ENCODE measurements around the gene JCHAIN.

The JCHAIN gene

DNA sequence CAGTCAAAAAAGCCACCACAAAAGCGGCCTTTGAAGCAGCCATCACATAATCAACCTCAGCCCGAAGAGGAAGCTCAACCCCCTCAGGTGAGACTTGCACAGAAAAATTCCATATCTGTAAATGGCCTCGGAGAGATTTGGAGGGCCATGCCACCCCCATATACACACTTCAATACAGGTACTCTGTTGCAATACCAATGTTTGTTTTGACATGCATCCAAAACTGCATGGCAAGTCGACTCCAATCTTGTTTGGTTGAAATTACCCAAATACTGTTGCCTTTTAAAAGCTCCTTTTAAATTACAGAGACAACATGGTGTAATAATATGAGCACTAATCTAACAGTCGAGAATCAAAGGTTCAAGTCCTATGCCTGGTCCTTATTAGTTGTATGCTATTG is 31.8 kb downstream of the JCHAIN start:
- no peak for DNase-seq

DNA sequence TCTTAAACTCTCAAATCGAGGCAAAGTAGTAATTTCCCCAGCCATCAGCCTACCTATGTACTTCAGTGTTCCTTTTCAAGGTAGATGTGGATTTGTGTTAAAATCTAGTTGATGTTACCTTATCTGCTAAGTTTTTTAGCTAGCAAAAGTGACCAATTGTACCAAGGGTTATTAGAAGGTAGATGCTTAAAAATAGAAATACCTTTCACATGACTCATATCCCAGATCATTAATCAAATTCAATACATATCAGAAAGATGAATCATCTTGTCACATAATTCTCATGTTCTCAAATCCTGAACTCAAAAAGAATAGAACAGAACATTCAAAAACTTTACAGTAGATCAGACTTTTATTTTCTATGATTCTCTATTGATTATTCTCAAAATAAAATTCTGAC is 34.3 kb downstream of the JCHAIN start:
- DNase-seq = peak; percentile 64

DNA sequence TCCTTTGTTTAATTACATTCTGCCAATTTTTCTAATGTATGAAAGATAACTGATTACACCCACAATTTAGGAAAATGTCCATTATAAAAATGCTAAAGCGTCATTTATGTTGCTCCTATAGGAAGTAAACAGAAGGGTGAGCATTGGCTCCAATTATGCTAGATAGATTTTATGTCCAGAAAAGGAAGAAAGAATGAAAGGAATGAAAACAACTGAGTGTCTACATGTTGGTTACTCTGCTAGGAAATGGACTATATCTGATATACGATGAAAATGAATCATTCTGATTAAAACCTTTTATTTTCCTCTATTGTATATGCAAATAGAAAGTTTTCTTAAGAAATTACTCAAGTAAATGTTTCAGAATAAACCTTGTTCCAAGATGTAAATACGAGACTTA is 36.1 kb downstream of the JCHAIN start:
- peak; percentile 23 for DNase-seq

DNA sequence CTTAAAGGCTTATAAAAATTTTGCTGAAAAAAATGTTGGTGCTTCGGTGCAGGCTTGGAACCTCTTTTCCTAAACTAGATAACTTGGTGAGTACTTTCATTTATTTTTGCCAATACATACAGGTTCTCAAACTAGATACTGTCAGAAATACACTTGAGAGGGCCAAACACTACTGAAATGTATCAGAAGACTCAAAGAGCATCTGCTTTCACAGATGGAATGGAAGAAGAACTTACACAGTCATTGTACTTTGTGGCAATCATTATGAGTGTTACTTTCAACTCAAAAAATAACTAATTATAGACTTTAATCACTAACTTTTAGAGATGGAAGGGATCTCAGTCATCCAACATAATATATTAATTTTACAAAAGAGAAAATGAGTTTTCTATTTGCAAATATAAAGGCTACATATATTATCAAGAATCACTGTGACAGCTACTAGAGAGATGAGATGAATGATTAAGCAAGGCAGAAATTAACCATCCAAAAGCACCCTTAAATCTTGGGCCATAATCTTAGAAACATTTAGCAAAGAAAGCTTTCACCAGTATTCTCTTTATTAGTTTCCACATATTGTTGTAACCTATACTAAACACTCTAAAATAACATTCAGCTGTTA is 36.7 kb downstream of the JCHAIN start:
- DNase-seq = no peak

DNA sequence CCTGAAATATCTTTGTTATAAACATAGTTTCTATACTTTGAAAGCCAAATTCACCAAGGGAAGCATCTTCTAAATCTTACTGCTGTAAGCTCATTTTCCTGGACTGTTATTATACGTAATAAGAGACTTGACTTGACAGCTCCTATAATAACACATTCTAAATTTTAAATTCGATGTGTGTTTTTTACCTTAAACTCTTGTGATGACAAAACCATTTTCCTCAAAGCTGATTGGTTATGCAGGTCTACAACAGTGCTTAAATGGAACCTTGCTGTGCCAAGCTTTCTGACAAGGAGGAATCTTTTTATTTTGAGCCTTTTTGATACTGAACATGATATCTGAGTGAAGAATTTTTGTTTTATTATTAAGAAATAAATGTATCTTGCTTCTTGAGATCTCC is 37.9 kb downstream of the JCHAIN start, which contains the start of gene ENAM:
ENAM (plus strand) TSS at position 301 of the 400 bp plus-strand sequence. CDS start 757 bp downstream, outside the sequence.
- no peak for DNase-seq

DNA sequence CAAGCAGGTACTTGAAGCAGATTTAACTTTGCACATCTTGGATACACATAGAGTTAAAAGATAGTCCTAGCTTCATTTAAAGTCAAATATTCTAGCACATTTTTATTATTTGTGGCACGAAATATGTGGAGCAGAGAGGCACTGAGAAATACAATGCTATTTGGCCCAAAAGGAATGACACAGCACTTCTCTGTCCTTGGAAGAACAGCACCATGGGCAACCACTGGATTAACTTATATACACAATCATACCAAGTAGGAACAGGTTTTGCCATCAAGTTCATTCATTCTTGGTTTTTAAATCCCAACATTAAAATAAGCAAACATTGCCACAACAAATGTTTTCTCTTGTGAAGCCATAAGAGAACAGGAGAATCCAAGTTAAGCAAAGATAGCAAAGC is 38.7 kb downstream of the JCHAIN start:
- no peak for DNase-seq

DNA sequence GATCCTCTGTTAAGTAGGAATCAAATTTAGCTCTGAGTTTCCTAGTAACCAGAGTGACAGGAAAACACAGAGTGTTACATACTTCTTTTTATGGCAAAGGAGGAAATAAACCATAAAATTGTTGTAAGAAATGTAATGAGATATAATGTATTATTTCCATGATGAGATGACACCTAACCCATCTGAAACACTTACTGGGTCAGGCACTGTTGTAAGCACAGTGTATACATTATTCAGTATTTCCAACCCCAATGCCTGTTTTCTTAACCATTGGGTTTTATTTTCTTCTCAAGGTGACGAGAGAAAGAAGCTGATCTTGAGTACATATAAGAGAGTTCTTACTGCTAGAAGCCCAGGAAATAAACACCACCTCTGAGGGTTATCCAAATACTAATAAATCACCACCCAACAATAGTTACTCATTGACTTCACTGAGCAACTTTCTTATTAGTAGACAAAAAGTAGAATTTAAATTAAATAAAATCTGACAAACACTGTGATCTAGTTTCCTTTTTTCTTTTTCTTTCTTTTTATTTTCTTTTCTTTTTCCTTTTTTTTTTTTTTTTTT is 42.0 kb downstream of the JCHAIN start:
- no peak for DNase-seq

DNA sequence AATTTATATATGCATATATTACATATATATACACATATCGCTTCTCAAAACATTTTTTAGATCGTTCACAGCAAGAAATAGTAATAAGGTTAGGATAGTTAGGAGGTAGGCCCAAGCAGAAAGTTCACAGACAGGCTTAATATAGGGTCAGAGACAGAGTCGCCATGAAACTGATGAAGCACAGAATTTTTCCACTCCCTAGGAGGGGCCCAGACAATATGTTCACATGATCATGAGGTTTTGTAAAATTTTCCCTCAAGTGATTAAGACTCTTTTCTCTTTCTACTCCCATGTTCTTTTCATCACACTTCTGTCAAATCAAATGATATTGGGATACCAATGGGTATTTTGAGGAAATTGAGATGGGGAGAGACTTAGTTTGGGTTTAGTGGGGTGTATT is 43.0 kb downstream of the JCHAIN start:
- no peak for DNase-seq

DNA sequence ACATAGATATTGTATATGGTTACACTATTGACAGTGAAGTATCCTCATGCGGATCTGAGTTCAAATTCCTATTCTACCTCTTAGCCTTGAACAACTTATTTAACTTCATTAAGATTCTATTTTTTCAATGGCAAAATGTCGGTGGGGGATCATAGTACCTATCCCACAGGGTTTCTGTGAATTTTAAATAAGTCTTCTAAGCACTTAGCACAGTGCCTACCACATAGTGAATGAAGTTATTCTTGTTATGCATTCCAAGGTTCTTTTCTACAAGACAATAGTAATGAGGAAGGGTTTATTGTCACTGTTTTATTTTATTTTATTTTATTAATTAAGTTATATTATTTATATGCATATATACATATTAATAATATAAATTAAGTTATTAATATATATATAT is 46.5 kb downstream of the JCHAIN start:
- DNase-seq = no peak

DNA sequence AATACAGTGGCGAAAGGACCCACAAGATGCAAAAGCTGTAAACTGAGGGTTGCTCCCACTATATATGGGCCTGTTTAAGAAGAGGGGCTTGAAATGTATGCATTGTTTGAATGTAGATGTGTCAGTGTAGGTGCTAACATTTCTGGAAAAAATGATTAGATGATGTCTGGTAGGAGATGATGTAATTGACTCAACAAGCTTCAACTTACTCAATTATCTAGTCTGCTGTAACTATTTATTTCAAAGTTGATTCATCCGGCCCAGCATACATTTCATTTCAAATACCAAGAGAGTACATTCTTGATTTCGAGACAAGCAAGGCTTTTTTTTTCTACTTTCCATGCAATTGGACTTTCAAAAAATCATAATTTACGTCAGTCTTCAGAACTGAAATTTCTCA is 47.0 kb downstream of the JCHAIN start:
- DNase-seq = no peak

DNA sequence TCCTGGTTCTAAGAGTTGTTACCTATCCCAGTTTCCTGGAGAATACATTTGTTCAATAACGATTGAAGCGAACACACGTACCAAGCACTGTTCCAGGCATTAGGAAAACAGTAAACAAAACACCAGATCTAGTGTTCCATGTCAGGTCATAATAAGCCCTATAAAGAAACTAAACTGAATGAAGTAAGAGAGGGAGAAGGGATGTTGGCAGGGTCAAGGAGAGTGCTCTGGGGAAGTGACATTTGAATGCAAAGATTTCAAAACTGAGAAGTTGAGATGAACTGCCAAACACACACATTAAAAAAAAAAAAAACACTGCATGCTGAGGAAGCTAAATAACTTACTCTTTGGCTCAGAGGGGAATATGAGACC is 52.1 kb downstream of the JCHAIN start:
- DNase-seq = no peak

DNA sequence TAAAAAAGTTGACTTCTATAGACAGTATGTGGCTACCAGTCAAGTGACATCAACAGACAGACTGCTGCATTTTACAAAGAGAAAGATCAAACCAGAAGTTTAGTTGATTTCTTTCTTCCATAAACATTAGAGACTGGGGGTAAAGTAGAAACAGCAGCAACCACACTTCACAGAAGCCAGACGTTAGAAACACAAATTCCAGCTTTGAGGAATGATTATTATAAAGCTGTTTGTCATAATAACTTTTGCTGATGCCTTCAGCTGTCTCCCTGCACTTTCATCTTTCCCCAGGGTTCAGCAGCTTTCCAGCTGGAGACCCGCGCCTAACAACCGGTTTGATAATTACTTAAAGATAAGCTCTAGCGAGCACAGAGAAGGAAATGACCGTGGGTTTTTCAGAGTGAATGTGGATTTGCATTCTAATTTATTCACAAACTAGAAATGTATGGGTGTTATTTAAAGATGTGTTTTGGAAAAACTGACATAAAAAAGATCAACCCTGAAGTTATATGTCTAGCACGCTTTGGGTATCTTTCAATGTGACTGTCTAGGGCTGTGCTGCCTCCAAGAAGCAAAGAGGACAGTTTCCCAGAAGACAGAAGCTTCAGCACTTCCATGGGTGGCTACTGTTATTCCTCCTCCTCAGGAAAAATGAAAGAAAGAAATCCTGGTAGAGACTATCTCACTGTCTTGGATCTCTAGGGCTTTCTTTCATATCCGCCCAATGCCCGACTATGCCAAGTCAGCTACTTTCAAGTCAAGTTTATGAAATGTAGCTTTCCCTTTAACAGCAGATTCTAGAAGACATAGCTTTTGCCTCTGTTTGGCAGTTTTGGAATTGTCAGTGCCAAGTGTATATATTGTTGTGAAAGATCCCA is 52.8 kb downstream of the JCHAIN start:
- DNase-seq = no peak

DNA sequence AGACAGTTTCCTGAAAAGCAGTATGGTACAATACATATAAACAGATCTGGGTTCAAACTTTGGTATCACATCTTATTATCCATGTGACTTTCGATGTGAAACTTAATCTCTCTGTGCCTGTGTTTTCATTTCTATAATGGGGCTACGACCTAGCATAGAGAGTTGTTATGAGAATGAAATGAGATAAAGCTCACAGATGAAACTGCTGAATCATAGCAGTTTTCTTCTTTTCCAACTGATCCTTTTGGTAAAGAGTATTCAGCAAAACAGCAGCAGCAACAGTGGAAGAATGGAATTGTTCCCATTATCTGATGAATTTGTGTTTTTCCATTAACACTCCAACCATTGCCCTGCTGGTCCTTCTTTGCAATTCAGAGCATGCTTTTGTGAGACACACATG is 58.0 kb downstream of the JCHAIN start:
- DNase-seq = no peak

DNA sequence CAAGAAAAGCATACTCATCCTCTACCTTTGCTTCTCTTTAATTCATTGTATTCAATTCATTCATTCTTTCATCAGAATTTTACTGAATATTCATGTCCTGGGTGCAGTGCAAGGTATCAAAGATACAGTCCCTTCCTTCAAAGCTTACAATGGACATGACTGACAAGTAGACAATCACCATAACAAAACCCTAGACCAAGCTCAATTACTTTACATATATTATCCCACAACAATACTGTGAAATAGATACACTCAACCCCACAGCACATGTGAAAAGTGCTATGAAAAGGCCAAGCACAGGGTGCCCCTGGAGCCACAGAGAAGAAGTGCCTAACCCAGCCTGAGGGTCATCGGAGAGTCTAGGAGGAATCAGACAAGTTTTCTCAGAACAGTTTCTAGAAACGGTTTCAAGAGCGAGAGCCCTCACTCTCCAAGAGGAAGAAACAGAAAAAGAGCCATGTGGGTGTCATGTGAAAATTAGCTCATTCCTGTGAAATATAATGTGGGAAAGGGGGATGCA is 58.9 kb downstream of the JCHAIN start:
- DNase-seq = no peak

DNA sequence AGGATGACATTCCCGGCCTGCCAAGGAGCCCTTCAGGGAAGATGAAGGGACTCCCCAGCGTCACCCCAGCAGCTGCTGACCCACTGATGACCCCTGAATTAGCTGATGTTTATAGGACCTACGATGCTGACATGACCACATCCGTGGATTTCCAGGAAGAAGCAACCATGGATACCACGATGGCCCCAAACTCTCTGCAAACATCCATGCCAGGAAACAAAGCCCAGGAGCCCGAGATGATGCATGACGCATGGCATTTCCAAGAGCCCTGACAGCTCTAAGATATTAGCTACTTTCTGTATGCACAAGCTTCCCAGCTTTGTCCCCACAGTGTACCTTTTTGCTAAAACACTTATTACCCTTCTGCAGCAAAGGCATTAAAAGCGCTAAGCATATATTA is 59.8 kb downstream of the JCHAIN start:
- no peak for DNase-seq
